ENCODE data around the gene MRPS33. TPM values are rescaled to one million over a fixed set of nuclear protein-coding genes. Genes with fewer than 3 reads are reported as not detected.
"Not testable (repeated sequence)": the region's sequence is repeated elsewhere in the genome, so short reads cannot be mapped to it uniquely, and the experiment has no call there.

MRPS33 gene
- total RNA-seq, 2 experiments from 2014 or later: 116 to 120 TPM

DNA sequence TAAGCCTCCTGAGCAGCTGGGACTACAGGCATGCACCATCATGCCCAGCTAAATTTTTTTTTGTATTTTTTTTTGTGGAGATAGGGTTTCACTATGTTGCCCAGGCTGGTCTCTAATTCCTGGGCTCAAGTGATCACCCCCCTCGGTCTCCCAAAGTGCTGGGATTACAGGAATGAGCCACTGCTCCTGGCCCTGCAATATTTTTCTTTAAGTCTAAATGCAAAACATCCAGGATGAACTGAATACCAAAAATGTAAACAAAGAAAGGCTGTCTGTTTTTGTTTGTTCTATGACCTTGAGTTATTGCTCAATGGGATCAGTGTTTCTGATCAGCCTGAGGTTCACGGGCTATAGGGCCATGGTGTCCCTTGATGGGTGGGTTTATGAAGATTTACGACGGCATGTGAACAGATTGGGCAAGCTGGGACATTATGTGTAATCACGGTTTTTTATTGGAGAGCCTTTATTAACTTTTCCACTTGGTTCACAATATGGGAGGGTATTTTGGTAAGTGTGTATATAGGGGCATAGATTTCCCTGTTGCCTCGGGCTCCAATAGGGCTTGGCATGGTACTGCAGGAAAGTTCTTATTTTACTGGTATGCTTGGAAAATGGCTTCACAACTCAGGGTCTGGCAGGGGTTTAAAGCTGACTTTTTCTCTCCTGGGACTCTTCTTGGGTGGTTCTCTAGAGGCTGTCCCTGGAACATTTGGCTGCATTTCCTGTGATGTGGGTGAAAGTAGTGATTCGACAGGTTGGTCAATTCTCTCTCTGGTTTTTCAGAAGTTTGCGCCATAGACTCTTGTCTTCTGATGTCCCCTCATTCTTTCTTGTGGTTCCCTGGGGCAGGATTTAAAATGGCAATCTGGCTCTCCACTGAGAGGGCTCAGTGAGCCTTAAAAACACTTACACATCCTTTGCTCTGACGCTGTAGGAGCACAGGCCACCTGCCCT, 41.6 kb downstream of the MRPS33 start:
- Mint-ChIP-seq H3K4me1 (ENCODE audit: low read depth) (no peaks in the 10 kb centered on the region), H3K27ac (no peak overlapping the region), H3K4me3 (no peak overlapping the region), H3K36me3 (ENCODE audit: low read depth) (no peaks in the 10 kb centered on the region), H3K9me3 (no peaks in the 10 kb centered on the region), H3K27me3 (ENCODE audit: low read depth) (peaks cover 2% of the 10 kb centered on the region)
- intact Hi-C loops (cut with micrococcal nuclease): no loop called here
- CTCF ChIA-PET: interaction anchor here (0.9 to 1.1 kb wide), 2 partner anchors 39 to 162 kb away, joined by 3 to 4 read pairs; no protein-coding TSS in a partner anchor
- DNase-seq: no peak

GRCh38 chr7:140972344-140972743, 42.4 kb downstream of the MRPS33 start:
- H3K27me3 Mint-ChIP-seq (ENCODE audit: low read depth): peaks cover 2% of the 10 kb centered on the region
- H3K27ac Mint-ChIP-seq: no peak overlapping the region
- DNase-seq: no peak
- CTCF ChIA-PET: interaction anchor here (0.9 to 1.1 kb wide), 2 partner anchors 40 to 162 kb away, joined by 3 to 4 read pairs; no protein-coding TSS in a partner anchor
- intact Hi-C loops (cut with micrococcal nuclease): no loop called here
- H3K4me3 Mint-ChIP-seq: no peak overlapping the region
- no peaks in the 10 kb centered on the region for H3K4me1 Mint-ChIP-seq (ENCODE audit: low read depth)
- H3K9me3 Mint-ChIP-seq: no peaks in the 10 kb centered on the region
- no peaks in the 10 kb centered on the region for H3K36me3 Mint-ChIP-seq (ENCODE audit: low read depth)

DNA sequence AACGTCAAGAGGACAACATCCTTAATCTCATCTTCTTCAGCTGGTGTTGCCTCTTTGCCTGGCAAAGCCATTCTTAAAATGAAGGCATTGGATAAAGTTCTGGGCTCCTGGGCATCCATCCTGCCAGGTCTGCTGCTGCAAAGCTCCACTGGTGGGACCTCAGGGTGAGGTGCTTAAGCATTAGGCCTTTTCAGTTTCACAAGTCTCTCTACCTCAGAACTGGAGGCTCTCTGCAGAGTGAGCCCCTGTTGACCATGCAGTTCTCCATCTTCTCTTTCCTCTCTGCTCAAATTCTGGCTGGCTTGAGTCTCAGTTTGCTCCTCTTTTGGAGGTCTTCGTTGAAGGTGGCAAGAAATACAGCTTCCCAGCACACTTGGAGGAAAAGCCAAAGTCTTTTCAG, 47.3 kb downstream of the MRPS33 start:
- intact Hi-C loops (cut with micrococcal nuclease): no loop called here
- Mint-ChIP-seq H3K27ac (no peak overlapping the region), H3K36me3 (ENCODE audit: low read depth) (no peaks in the 10 kb centered on the region), H3K4me1 (ENCODE audit: low read depth) (no peaks in the 10 kb centered on the region), H3K4me3 (no peak overlapping the region), H3K27me3 (ENCODE audit: low read depth) (peaks cover 2% of the 10 kb centered on the region), H3K9me3 (no peaks in the 10 kb centered on the region)
- DNase-seq: no peak
- CTCF ChIA-PET: interaction anchor here (1.4 kb wide), 1 partner anchor 156 kb away, joined by 6 read pairs; no protein-coding TSS in a partner anchor

DNA sequence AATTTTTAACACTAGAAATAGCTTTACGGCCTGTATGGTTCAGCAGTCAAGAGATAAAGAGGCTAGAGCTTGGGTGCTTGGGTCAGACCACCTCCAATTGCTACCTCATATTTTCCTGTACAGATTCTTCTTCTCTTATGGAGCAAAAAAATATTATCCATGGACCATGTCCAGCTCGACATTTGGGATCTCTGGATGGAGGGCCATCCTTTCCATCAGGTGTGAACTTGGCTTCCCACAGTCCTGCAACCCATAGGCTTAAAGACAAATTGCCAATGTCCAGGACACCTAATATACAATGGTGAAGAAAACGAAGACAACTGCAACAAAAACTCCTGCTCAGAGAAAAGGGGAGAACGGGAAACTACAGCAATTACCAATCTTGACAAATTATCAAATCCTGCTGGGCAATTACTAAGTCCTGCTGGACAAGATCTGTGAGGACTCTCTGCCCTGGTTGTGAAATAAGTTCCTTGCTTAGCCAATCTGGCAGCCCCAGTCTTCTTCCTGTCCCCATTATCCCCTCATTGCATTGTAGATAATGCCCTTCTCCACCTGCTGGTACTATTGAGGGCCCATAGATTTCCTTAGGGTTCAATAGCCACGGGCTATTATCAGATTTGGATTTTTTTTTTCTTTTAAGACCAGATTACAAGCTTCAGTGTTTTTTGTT, 48.1 kb downstream of the MRPS33 start:
- H3K4me1 Mint-ChIP-seq (ENCODE audit: low read depth): no peaks in the 10 kb centered on the region
- H3K9me3 Mint-ChIP-seq: no peaks in the 10 kb centered on the region
- H3K4me3 Mint-ChIP-seq: no peak overlapping the region
- H3K27me3 Mint-ChIP-seq (ENCODE audit: low read depth): peaks cover 2% of the 10 kb centered on the region
- H3K36me3 Mint-ChIP-seq (ENCODE audit: low read depth): no peaks in the 10 kb centered on the region
- CTCF ChIA-PET: interaction anchor here (0.7 to 1.4 kb wide), 2 partner anchors 25 to 156 kb away, joined by 4 to 6 read pairs; no protein-coding TSS in a partner anchor
- H3K27ac Mint-ChIP-seq: no peak overlapping the region
- intact Hi-C loops (cut with micrococcal nuclease): no loop called here
- DNase-seq: no peak

DNA sequence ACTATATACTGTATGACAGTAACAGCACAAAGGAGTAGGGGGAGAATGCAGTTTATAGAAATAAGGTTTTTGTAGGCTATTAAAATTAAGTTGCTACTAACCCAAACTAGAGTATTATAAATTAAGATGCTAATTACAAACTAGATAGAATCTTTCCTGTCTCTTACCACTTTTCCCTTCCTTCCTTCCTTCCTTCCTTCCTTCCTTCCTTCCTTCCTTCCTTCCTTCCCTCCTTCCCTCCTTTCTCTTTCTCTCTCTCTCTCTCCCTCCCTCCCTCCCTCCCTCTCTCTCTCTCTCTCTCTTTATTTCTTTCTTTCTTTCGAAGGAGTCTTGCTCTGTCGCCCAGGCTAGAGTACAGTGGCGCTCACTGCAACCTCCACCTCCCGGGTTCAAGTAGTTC, 53.6 kb downstream of the MRPS33 start:
- Mint-ChIP-seq H3K9me3 (peaks cover 3% of the 10 kb centered on the region), H3K4me3 (no peak overlapping the region), H3K36me3 (ENCODE audit: low read depth) (no peaks in the 10 kb centered on the region), H3K27ac (no peak overlapping the region), H3K4me1 (ENCODE audit: low read depth) (no peaks in the 10 kb centered on the region), H3K27me3 (ENCODE audit: low read depth) (no peaks in the 10 kb centered on the region)
- DNase-seq: no peak
- CTCF ChIA-PET: no interaction called here
- intact Hi-C loops (cut with micrococcal nuclease): no loop called here

DNA sequence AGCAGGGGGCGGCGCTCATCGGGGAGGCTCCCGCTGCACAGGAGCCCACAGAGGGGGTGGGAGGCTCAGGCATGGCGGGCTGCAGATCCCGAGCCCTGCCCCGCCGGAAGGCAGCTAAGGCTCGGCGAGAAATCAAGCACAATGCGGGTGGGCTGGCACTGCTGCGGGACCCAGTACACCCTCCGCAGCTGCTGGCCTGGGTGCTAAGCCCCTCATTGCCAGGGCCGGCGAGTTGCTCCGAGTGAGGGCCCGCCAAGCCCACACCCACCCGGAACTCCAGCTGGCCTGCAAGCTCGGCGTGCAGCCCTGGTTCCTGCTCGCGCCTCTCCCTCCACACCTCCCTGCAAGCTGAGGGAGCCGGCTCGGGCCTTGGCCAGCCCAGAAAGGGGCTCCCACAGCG, 57.8 kb downstream of the MRPS33 start:
- H3K4me1 Mint-ChIP-seq (ENCODE audit: low read depth); H3K27ac Mint-ChIP-seq; H3K27me3 Mint-ChIP-seq (ENCODE audit: low read depth); intact Hi-C loops (cut with micrococcal nuclease); DNase-seq; H3K36me3 Mint-ChIP-seq (ENCODE audit: low read depth); H3K4me3 Mint-ChIP-seq; H3K9me3 Mint-ChIP-seq: not testable (repeated sequence)
- CTCF ChIA-PET: interaction anchor here (2.1 kb wide), 1 partner anchor 146 kb away, joined by 9 read pairs; no protein-coding TSS in a partner anchor

Other genes starting within 250 kb of the MRPS33 start
- gene BRAF, start 90.0 kb downstream of the MRPS33 start, total RNA-seq: 10 to 100 TPM; 24.6 to 28.6 TPM
- under 1 TPM; 0.05 TPM for gene TMEM178B, start 59.1 kb upstream of the MRPS33 start, total RNA-seq

Measured in activated naive CD4-positive, alpha-beta T cell treated with anti-CD3 and anti-CD28 coated beads for 36 hours (primary cell).